ENCODE results near the gene PNLDC1. TPM values are rescaled to one million over a fixed set of nuclear protein-coding genes. Genes with fewer than 3 reads are reported as not detected.

Gene PNLDC1
- total and polyA plus RNA-seq, 12 donors = 0.09 to 0.72 (median 0.22) TPM; not detected in 6

DNA sequence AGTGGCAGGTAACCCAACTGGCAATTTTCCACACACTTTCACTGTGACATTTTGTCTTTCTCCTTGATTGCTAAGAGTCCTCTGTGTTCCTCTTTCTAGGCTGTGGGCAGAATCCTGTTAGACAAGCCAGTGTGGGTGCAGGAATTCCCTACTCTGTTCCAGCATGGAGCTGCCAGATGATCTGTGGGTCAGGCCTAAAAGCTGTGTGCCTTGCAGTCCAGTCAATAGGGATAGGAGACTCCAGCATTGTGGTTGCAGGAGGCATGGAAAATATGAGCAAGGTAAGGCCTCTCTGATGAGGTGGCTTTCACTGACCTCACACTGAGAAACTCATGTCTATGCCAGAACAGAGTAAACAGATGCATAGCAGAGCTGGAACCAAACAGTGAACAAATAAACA is 33.2 kb upstream of the PNLDC1 start:
- H3K27me3 ChIP-seq = no peaks in the 10 kb centered on the region
- H3K36me3 ChIP-seq = peaks cover 0 to 82% (median 20%) of the 10 kb centered on the region in 9 donors

DNA sequence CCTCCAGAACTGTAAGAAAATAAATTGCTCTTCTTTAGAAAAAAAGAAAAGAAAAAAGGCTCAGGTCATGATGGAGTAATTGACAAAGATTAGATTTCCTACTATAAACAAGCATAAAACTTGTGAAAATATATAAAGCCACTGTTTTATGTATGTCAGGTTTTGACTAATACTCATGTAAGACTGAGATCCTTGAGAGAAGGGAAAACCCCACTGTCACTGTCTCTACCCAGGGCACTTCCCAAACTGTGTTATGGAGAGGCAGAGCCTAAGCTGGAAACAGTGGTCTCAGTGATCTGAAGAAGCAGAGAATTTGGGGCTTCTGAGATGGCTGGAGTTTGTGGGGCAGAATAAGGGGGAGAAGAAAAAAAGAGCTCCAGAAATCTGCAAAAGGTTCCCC is 30.6 kb upstream of the PNLDC1 start:
- intact Hi-C loops (cut with DNase I) = loop anchor here in 2 of 10 donors (10.0 kb wide), 1 partner anchor 75 kb away; the partner anchor contains the start of gene SOD2 (in 2 of the 2)
- TF ChIP-seq, protein P1, sequence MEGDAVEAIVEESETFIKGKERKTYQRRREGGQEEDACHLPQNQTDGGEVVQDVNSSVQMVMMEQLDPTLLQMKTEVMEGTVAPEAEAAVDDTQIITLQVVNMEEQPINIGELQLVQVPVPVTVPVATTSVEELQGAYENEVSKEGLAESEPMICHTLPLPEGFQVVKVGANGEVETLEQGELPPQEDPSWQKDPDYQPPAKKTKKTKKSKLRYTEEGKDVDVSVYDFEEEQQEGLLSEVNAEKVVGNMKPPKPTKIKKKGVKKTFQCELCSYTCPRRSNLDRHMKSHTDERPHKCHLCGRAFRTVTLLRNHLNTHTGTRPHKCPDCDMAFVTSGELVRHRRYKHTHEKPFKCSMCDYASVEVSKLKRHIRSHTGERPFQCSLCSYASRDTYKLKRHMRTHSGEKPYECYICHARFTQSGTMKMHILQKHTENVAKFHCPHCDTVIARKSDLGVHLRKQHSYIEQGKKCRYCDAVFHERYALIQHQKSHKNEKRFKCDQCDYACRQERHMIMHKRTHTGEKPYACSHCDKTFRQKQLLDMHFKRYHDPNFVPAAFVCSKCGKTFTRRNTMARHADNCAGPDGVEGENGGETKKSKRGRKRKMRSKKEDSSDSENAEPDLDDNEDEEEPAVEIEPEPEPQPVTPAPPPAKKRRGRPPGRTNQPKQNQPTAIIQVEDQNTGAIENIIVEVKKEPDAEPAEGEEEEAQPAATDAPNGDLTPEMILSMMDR (IDR thresholded peaks at IDR 0.05) = no peak
- no peak for ATAC-seq

More for the DNA sequence above, 33.2 kb upstream of the PNLDC1 start:
- peaks cover 0 to 10% (median 8%) of the 10 kb centered on the region in 9 donors for H3K4me1 ChIP-seq
- no peak overlapping the region for H3K4me3 ChIP-seq
- TF ChIP-seq, protein P1 (IDR thresholded peaks at IDR 0.05) = no peak
- intact Hi-C loops (cut with DNase I) = loop anchor here in 2 of 10 donors (10.0 kb wide), 1 partner anchor 72 kb away; the partner anchor contains the start of gene SOD2 (in 2 of the 2)
- no peak for DNase-seq
- no peak for ATAC-seq
- peaks cover 0 to 2% (median 0%) of the 10 kb centered on the region in 11 donors for H3K9me3 ChIP-seq
- H3K27ac ChIP-seq = no peak overlapping the region

DNA sequence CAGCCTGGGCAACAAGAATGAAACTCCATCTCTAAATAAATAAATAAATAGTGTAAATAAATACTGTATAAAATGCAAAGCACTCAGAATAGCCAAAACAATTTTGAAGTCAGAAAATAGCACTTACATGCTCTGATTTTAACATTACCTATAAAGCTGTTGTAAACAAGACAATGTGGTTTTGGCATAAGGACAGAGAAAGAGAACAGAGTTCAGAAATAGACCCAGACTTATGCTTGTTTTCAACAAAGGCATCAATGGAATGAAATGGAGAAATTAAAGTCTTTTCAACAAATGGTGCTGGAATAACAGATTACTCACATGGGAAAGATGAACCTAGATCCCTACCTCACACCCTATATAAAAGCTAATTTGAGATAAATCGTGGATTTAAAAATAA is 27.9 kb upstream of the PNLDC1 start:
- intact Hi-C loops (cut with DNase I) = no loop called here
- peaks cover 0 to 7% (median 0%) of the 10 kb centered on the region in 11 donors for H3K9me3 ChIP-seq
- WGBS, 2 donors = 0% methylated on average over 1 of the region's 1 CpG
- no peaks in the 10 kb centered on the region for H3K4me1 ChIP-seq
- H3K36me3 ChIP-seq = peaks cover 0 to 80% (median 22%) of the 10 kb centered on the region in 9 donors
- DNase-seq = no peak
- H3K27ac ChIP-seq = no peak overlapping the region
- H3K4me3 ChIP-seq = no peak overlapping the region
- TF ChIP-seq, protein P1 (IDR thresholded peaks at IDR 0.05) = no peak
- no peak for ATAC-seq
- no peaks in the 10 kb centered on the region for H3K27me3 ChIP-seq

More for the DNA sequence above, 30.6 kb upstream of the PNLDC1 start:
- Histone ChIP-seq H3K36me3 (peaks cover 0 to 79% (median 20%) of the 10 kb centered on the region in 9 donors), H3K9me3 (peaks cover 0 to 7% (median 0%) of the 10 kb centered on the region in 11 donors), H3K4me3 (no peak overlapping the region), H3K4me1 (no peaks in the 10 kb centered on the region), H3K27ac (no peak overlapping the region), H3K27me3 (no peaks in the 10 kb centered on the region)
- no peak for DNase-seq

DNA sequence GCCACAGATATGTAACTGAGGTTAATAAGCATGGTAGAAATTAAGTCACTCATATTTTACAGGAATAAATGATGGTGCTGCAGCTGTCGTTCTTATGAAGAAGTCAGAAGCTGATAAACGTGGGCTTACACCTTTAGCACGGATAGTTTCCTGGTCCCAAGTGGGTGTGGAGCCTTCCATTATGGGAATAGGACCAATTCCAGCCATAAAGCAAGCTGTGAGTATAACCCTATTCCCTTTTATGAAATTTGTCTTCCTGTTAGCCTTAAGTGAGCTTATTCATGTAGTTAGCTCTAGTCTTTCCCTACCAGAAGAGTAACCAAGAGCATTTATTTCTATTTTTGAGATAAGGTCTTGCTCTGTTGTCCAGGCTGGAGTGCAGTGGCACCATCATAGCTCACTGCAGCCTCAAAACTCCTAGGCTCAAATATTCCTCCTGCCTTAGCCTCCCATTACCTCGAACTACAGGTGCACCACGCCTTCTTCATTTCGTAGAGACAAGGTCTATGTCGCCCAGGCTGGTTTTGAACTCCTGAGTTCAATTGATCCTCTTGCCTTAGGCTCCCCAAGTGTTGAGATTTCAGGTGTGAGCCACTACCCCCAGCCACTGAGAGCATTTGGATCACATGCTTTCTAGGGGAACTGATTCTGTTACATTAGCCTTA is 22.7 kb upstream of the PNLDC1 start:
- Histone ChIP-seq H3K27ac (no peak overlapping the region), H3K4me1 (no peaks in the 10 kb centered on the region), H3K36me3 (peaks cover 0 to 92% (median 51%) of the 10 kb centered on the region in 9 donors), H3K27me3 (no peaks in the 10 kb centered on the region), H3K4me3 (no peak overlapping the region), H3K9me3 (no peaks in the 10 kb centered on the region)
- DNase-seq (no peak), ATAC-seq (no peak)
- WGBS, 2 donors = 80 to 82% methylated on average over 7 of the region's 7 CpGs
- TF ChIP-seq, protein P1 (IDR thresholded peaks at IDR 0.05) = no peak
- intact Hi-C loops (cut with DNase I) = no loop called here
